Effector memory CD4-positive, alpha-beta T cell (primary cell): Measurements from ENCODE around the gene SMYD5.
"Not testable (repeated sequence)": the region's sequence is repeated elsewhere in the genome, so short reads cannot be mapped to it uniquely, and the experiment has no call there.

ENCODE experiments used
- DNase-seq, 3 donors: peaks; one replicate each; pipeline ENCODE4 v3.0.0-alpha.2; 2020
- H3K27ac ChIP-seq: 2 replicates; pipeline ENCODE4 v1.7.0; 2013; ENCODE audit warnings: mild to moderate bottlenecking, low read length, moderate library complexity; ENCODE audit not compliant: insufficient read depth, poor library complexity, severe bottlenecking
- H3K27me3 ChIP-seq: replicated peaks from 2 replicates; pipeline ENCODE4 v1.7.0; 2013; ENCODE audit warnings: mild to moderate bottlenecking, low read length; ENCODE audit not compliant: insufficient read depth, control insufficient read depth, poor library complexity, severe bottlenecking
- H3K36me3 ChIP-seq: 2 replicates; pipeline ENCODE4 v1.7.0; 2013; ENCODE audit warnings: mild to moderate bottlenecking, low read length, moderate library complexity; ENCODE audit not compliant: control insufficient read depth, insufficient read depth
- H3K4me1 ChIP-seq: 2 replicates; pipeline ENCODE4 v1.7.0; 2013; ENCODE audit warnings: low read length, mild to moderate bottlenecking; ENCODE audit not compliant: control insufficient read depth, insufficient read depth, poor library complexity, severe bottlenecking
- H3K4me3 ChIP-seq: 2 replicates; pipeline ENCODE4 v1.7.0; 2013; ENCODE audit warnings: low read length, low read depth, mild to moderate bottlenecking; ENCODE audit not compliant: insufficient read depth, poor library complexity, severe bottlenecking
- H3K9me3 ChIP-seq: 2 replicates; pipeline ENCODE4 v1.7.0; 2013; ENCODE audit warnings: mild to moderate bottlenecking, low read length, moderate library complexity; ENCODE audit not compliant: control insufficient read depth
- total RNA-seq, 3 donors: gene quantifications; one replicate each; lab custom pipeline; 2026; lab: John Stamatoyannopoulos, UW

SMYD5 gene
- 25.2 to 30.4 (median 30.3) reads per million in 3 donors for total RNA-seq

GRCh38 chr2:73214120-73215035, at the start of gene SMYD5:
Gene SMYD5 (plus strand): TSS chr2:73214245. CDS start chr2:73214267, 22 bp downstream.
- DNase-seq: peak; percentile 81 to 86 (median 82)
- peak within 1 kb of the TSS; percentile 58 for H3K27ac ChIP-seq

DNA sequence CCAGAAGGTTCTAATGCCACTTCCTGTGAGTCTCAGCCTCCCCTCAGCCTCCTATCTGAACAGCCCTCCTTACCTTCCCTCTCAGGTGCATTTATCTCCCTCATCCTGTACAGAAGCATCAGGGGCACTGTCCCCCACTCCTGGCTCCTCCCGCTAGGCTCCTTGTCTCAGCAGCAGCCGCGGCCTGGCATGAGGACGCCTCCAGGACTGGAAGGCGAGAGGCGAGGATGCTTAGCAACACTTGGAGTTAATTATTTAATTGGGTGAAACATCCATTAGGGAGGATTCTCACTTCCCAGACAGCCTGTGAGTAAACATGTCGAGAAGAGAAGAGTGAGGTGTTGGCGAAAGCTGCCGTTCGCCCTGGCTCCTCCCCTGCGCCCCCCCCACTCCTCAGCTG, 48.1 kb upstream of the SMYD5 start:
- H3K27ac ChIP-seq: not testable (repeated sequence)

More at GRCh38 chr2:73214120-73215035, at the start of gene SMYD5:
- peaks cover 10% of the 10 kb centered on the region for H3K36me3 ChIP-seq
- peak within 1 kb of the TSS; percentile 81 for H3K4me3 ChIP-seq
- peaks cover 7% of the 10 kb centered on the region for H3K4me1 ChIP-seq
- no peaks in the 10 kb centered on the region for H3K9me3 ChIP-seq
- H3K27me3 ChIP-seq: no peaks in the 10 kb centered on the region

GRCh38 chr2:73166813-73167212, 47.2 kb upstream of the SMYD5 start:
- H3K36me3 ChIP-seq, H3K9me3 ChIP-seq, H3K27ac ChIP-seq, H3K4me3 ChIP-seq, H3K4me1 ChIP-seq, H3K27me3 ChIP-seq, DNase-seq: not testable (repeated sequence)

More for the DNA sequence above, 48.1 kb upstream of the SMYD5 start:
- not testable (repeated sequence) for DNase-seq, H3K27me3 ChIP-seq, H3K36me3 ChIP-seq, H3K4me3 ChIP-seq, H3K9me3 ChIP-seq, H3K4me1 ChIP-seq

GRCh38 chr2:73168348-73168747, 45.7 kb upstream of the SMYD5 start:
- H3K36me3 ChIP-seq, H3K4me1 ChIP-seq, H3K9me3 ChIP-seq, H3K27me3 ChIP-seq, H3K27ac ChIP-seq, DNase-seq, H3K4me3 ChIP-seq: not testable (repeated sequence)

GRCh38 chr2:73170341-73170740, 43.7 kb upstream of the SMYD5 start:
- H3K27me3 ChIP-seq, H3K4me1 ChIP-seq, H3K36me3 ChIP-seq, H3K27ac ChIP-seq, H3K4me3 ChIP-seq, DNase-seq, H3K9me3 ChIP-seq: not testable (repeated sequence)

DNA sequence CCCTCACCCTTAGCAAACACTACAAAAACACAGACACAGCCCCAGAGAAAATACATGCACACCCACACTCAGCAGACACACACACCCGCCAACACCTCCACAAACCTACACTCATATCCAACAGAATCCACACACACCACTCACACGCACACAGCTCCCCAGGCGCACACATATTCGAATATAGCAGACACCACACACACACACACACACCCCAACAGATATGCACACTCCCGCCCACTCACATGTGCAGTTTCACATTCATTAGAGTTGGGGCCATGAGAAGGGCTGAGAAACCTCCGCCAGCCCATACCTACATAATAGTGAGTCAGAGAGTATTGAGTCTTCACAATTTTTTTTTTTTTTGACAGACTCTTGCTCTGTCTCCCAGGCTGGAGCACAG, 41.1 kb upstream of the SMYD5 start:
- Histone ChIP-seq H3K27me3 (peaks cover 18% of the 10 kb centered on the region), H3K4me3 (no peak overlapping the region), H3K27ac (no peak overlapping the region), H3K36me3 (no peaks in the 10 kb centered on the region), H3K9me3 (no peaks in the 10 kb centered on the region), H3K4me1 (peaks cover 23% of the 10 kb centered on the region)
- no peak for DNase-seq

GRCh38 chr2:73173781-73174180, 40.3 kb upstream of the SMYD5 start:
- Histone ChIP-seq H3K9me3 (no peaks in the 10 kb centered on the region), H3K27ac (no peak overlapping the region), H3K4me1 (peaks cover 23% of the 10 kb centered on the region), H3K27me3 (peaks cover 26% of the 10 kb centered on the region), H3K36me3 (no peaks in the 10 kb centered on the region), H3K4me3 (no peak overlapping the region)
- no peak for DNase-seq

- H3K27me3 ChIP-seq: peaks cover 26% of the 10 kb centered on the region
- no peaks in the 10 kb centered on the region for H3K9me3 ChIP-seq
- H3K36me3 ChIP-seq: no peaks in the 10 kb centered on the region
- peaks cover 23% of the 10 kb centered on the region for H3K4me1 ChIP-seq
- no peak overlapping the region for H3K27ac ChIP-seq
- no peak for DNase-seq
- H3K4me3 ChIP-seq: no peak overlapping the region
These were observed 39.8 kb upstream of the SMYD5 start for GRCh38 chr2:73174244-73174643.

- no peak overlapping the region for H3K27ac ChIP-seq
- H3K4me3 ChIP-seq: peak overlapping the region; percentile 58
- no peak for DNase-seq
- H3K36me3 ChIP-seq: no peaks in the 10 kb centered on the region
- peaks cover 26% of the 10 kb centered on the region for H3K27me3 ChIP-seq
- H3K9me3 ChIP-seq: no peaks in the 10 kb centered on the region
- H3K4me1 ChIP-seq: peaks cover 23% of the 10 kb centered on the region
These were observed 38.9 kb upstream of the SMYD5 start for GRCh38 chr2:73174941-73175662.
